H1 (cell line): ENCODE measurements around the gene ZSCAN10. TPM values are rescaled to one million over a fixed set of nuclear protein-coding genes. Genes with fewer than 3 reads are reported as not detected.

ENCODE experiments used
- ATF3 ChIP-seq: IDR thresholded peaks from 2 replicates; pipeline ENCODE4 v1.6.1; 2011; ENCODE audit warnings: low read depth, mild to moderate bottlenecking, low read length; ENCODE audit not compliant: insufficient read depth
- BACH1 ChIP-seq: IDR thresholded peaks from 2 replicates; pipeline ENCODE4 v1.6.1; 2012; ENCODE audit warnings: low read length, improper control_type of control experiment
- BCL11A ChIP-seq, 2 experiments: IDR thresholded peaks; one replicate each; pipeline ENCODE4 v1.6.1; 2011; ENCODE audit warnings: low read depth in 2 of 2, low read length in 2 of 2, mild to moderate bottlenecking in 2 of 2
- CBX5 ChIP-seq: fragments of 300-800, 300-1000 bp; sonication (generic); IDR thresholded peaks from 2 replicates; pipeline ENCODE4 v1.7.1; 2016; ENCODE audit warnings: antibody characterized with exemption, low read length, low read depth
- CTCF ChIP-seq, 3 experiments: IDR thresholded peaks; 1 replicate in 2 of 3; 2 replicates in 1 of 3; pipeline versions ENCODE4 v1.5.1 to v1.6.1; 2011; ENCODE audit warnings: low read length in 3 of 3, mild to moderate bottlenecking in 3 of 3, inconsistent platforms in 2 of 3, low read depth in 1 of 3, moderate library complexity in 1 of 3; ENCODE audit not compliant: insufficient read depth in 1 of 3; ENCODE audit errors: control extremely low read depth in 1 of 3
- EP300 ChIP-seq, 2 experiments: IDR thresholded peaks; 1 replicate in 1 of 2; 2 replicates in 1 of 2; pipeline ENCODE4 v1.6.1; 2011 to 2012; ENCODE audit warnings: low read depth in 2 of 2, low read length in 2 of 2, mild to moderate bottlenecking in 2 of 2, borderline replicate concordance in 1 of 2, inconsistent platforms in 1 of 2, moderate library complexity in 1 of 2
- FOSL1 ChIP-seq: IDR thresholded peaks from 2 replicates; pipeline ENCODE4 v1.6.1; 2011; ENCODE audit warnings: mild to moderate bottlenecking, low read depth, low read length, moderate library complexity; ENCODE audit not compliant: insufficient read depth
- HDAC2 ChIP-seq, 2 experiments: fragments of 300-600 bp in 1 of 2; sonication (generic) in 1 of 2; IDR thresholded peaks; 2 replicates each; pipeline ENCODE4 v1.6.1; 2011 to 2012; ENCODE audit warnings: low read depth in 2 of 2, low read length in 2 of 2, mild to moderate bottlenecking in 2 of 2, moderate library complexity in 2 of 2, borderline replicate concordance in 1 of 2, inconsistent platforms in 1 of 2
- JUND ChIP-seq: IDR thresholded peaks from 2 replicates; pipeline ENCODE4 v1.6.1; 2011; ENCODE audit warnings: mild to moderate bottlenecking, improper control_type of control experiment, low read length
- KDM4A ChIP-seq: IDR thresholded peaks from one replicate; pipeline ENCODE4 v1.7.1; 2012; ENCODE audit warnings: low read depth, mild to moderate bottlenecking, moderate library complexity, low read length, inconsistent platforms; ENCODE audit not compliant: severe bottlenecking
- KDM5A ChIP-seq: fragments of 200-600 bp; IDR thresholded peaks from 2 replicates; pipeline ENCODE4 v1.7.1; 2012; ENCODE audit warnings: mild to moderate bottlenecking, low read length, inconsistent platforms, mixed read lengths
- PHF8 ChIP-seq: fragments of 200-600 bp; sonication (generic); conservative IDR thresholded peaks from 2 replicates; pipeline ENCODE4 v1.7.1; 2012; ENCODE audit warnings: low read depth, mild to moderate bottlenecking, inconsistent platforms, low read length, moderate library complexity
- RFX5 ChIP-seq: IDR thresholded peaks from 2 replicates; pipeline ENCODE4 v1.6.1; 2011; ENCODE audit warnings: low read depth, low read length, improper control_type of control experiment, borderline replicate concordance
- SP1 ChIP-seq: IDR thresholded peaks from 2 replicates; pipeline ENCODE4 v1.6.1; 2011; ENCODE audit warnings: low read depth, low read length
- SRF ChIP-seq: IDR thresholded peaks from 2 replicates; pipeline ENCODE4 v1.6.1; 2011; ENCODE audit warnings: mild to moderate bottlenecking, low read depth, low read length, moderate library complexity
- SUZ12 ChIP-seq: fragments of 200-600 bp; sonication (generic); IDR thresholded peaks from 2 replicates; pipeline ENCODE4 v1.6.1; 2012; ENCODE audit warnings: mild to moderate bottlenecking, inconsistent platforms, low read length, moderate library complexity, mixed read lengths
- TBP ChIP-seq: IDR thresholded peaks from 2 replicates; pipeline ENCODE4 v1.6.1; 2011; ENCODE audit warnings: low read depth, low read length, improper control_type of control experiment
- TCF12 ChIP-seq: IDR thresholded peaks from 2 replicates; pipeline ENCODE4 v1.6.1; 2011; ENCODE audit warnings: low read depth, mild to moderate bottlenecking, low read length
- YY1 ChIP-seq: IDR thresholded peaks from 2 replicates; pipeline ENCODE4 v1.6.1; 2011; ENCODE audit warnings: low read depth, mild to moderate bottlenecking, low read length
- ZNF274 ChIP-seq: IDR thresholded peaks from 2 replicates; pipeline ENCODE4 v1.7.0; 2012; ENCODE audit warnings: low read length, borderline replicate concordance; ENCODE audit errors: extremely low read depth
- polyA plus RNA-seq, 7 experiments: library from polyadenylated mRNA; depleted of rRNA in 3 of 7; stranded (reverse) in 5 of 7; unstranded in 2 of 7; fragments of >200 nt in 5 of 7; fragments of 200-250 nt in 2 of 7; gene quantifications; 1 replicate in 5 of 7; 2 replicates in 1 of 7; 4 replicates in 1 of 7; pipeline versions ENCODE4 v1.2.1 to v1.2.3, GENCODE V29; 2011 to 2013; ENCODE audit warnings: missing spikeins in 2 of 7, mixed read lengths in 2 of 7
- total RNA-seq: library from RNA; stranded (reverse); fragmentation: NEBNext Ultra II Directional; extraction: Animal tissue kit (Norgen Biotek cat#: 25700); gene quantifications from 2 replicates; pipeline ENCODE4 v1.2.1, GENCODE V29; 2021

ZSCAN10 gene
- total and polyA plus RNA-seq, 2 of the 8 experiments (the other 6 are each of a cell fraction or from before 2014, with no cell fraction given): 209 to 314 TPM

- TF ChIP-seq CTCF (IDR thresholded peaks at IDR 0.05; ENCODE audit: control extremely low read depth in 1 of 3, insufficient read depth in 1 of 3, low read depth in 1 of 3, low read length in 3 of 3): 0 out of 4 replicates have a peak, but pooled peaks of 1 of the 3 experiments have one; percentile 14
- no peak for TF ChIP-seq BCL11A (IDR thresholded peaks at IDR 0.05; ENCODE audit: low read depth in 2 of 2, low read length in 2 of 2)
- no peak for TF ChIP-seq SUZ12
- peak; percentile 69 for TF ChIP-seq SRF
- peak; percentile 76 for TF ChIP-seq KDM5A
- peak; percentile 60; the same call in 1 of the 2 replicates for TF ChIP-seq YY1
- TF ChIP-seq TBP: peak; percentile 84
- no peak for TF ChIP-seq BACH1
- no peak for TF ChIP-seq JUND
- TF ChIP-seq PHF8: peak; percentile 36; the same call in 1 of the 2 replicates
- TF ChIP-seq HDAC2 (IDR thresholded peaks at IDR 0.05; ENCODE audit: borderline replicate concordance in 1 of 2, low read depth in 2 of 2, low read length in 2 of 2): peak in 1 of 2 experiments; percentile 57; a peak in 1 of 4 replicates
- TF ChIP-seq EP300 (IDR thresholded peaks at IDR 0.05; ENCODE audit: borderline replicate concordance in 1 of 2, low read depth in 2 of 2, low read length in 2 of 2): peak in 1 of 2 experiments; percentile 79; a peak in 1 of 3 replicates
- peak; percentile 70; the same call in 1 of the 2 replicates for TF ChIP-seq SP1
- peak; percentile 51 for TF ChIP-seq KDM4A
- TF ChIP-seq ATF3: no peak
- no peak for TF ChIP-seq ZNF274
- TF ChIP-seq FOSL1: no peak
- peak; percentile 84 for TF ChIP-seq TCF12
- TF ChIP-seq RFX5: no peak
- TF ChIP-seq CBX5: no peak
Observed at GRCh38 chr16:3112058-3112880, 13.2 kb upstream of the ZSCAN10 start, which contains the start of gene ZNF205 (continued).
